Transverse colon (tissue), 4 donors: ENCODE results near the gene PPDPF. TPM values are rescaled to one million over a fixed set of nuclear protein-coding genes. Genes with fewer than 3 reads are reported as not detected.
A peak's percentile ranks its signal among the peaks of the same experiment; 100 is the strongest.

Experiments used
- DNase-seq: peaks from one replicate; pipeline ENCODE4 v3.0.0-alpha.2; 2019
- H3K27ac ChIP-seq, 4 donors: fragments of 200-600 bp; sonication (generic); 2 replicates each; pipeline ENCODE4 v1.5.1; 2016 to 2018; ENCODE audit warnings: inconsistent platforms in 4 of 4
- H3K27me3 ChIP-seq: fragments of 200-600 bp; sonication (generic); 2 replicates; pipeline ENCODE4 v1.5.1; 2017; ENCODE audit warnings: inconsistent platforms
- H3K36me3 ChIP-seq, 4 donors: fragments of 200-600 bp; sonication (generic); 2 replicates each; pipeline ENCODE4 v1.5.1; 2017 to 2019; ENCODE audit warnings: inconsistent platforms in 4 of 4
- H3K4me1 ChIP-seq, 4 donors: fragments of 200-600 bp; sonication (generic); 2 replicates each; pipeline ENCODE4 v1.5.1; 2017 to 2020; ENCODE audit warnings: inconsistent platforms in 4 of 4
- H3K4me3 ChIP-seq, 4 donors: fragments of 200-600 bp; sonication (generic); 1 replicate in 1 of 4; 2 replicates in 3 of 4; pipeline versions ENCODE4 v1.5.1 to v1.6.1; 2017 to 2019; ENCODE audit warnings: inconsistent platforms in 4 of 4
- H3K9me3 ChIP-seq, 2 donors: fragments of 200-600 bp; sonication (generic); 2 replicates each; pipeline ENCODE4 v1.5.1; 2017 to 2019; ENCODE audit warnings: inconsistent platforms in 2 of 2
- EP300 ChIP-seq: sonication (generic); formaldehyde crosslinking; IDR thresholded peaks from one replicate; pipeline ENCODE4 v1.6.1; 2017; ENCODE audit warnings: antibody characterized with exemption, low read depth
- POLR2A ChIP-seq: fragments of 450-650 bp; IDR thresholded peaks from one replicate; pipeline ENCODE4 v1.6.1; 2016; ENCODE audit warnings: antibody characterized with exemption, mild to moderate bottlenecking, moderate library complexity
- POLR2AphosphoS5 ChIP-seq, 3 donors: sonication (generic); formaldehyde crosslinking; IDR thresholded peaks; one replicate each; pipeline ENCODE4 v1.6.1; 2016; ENCODE audit warnings: antibody characterized with exemption in 3 of 3
- WGBS, 2 donors: methylation state at CpG; one replicate each; pipeline ENCODE4 v1.1.5; 2018; ENCODE audit warnings: low coverage in 1 of 2; 5-methylcytosine and 5-hydroxymethylcytosine counted together
- in situ Hi-C, 4 donors: fragments of 200-750 bp; cut with MboI; loops; one replicate each; pipeline versions ENCODE4 v1.15.0 to v1.15.1; 2017; ENCODE audit warnings: low sequenced_read_pairs in 3 of 4, low pct_ligation_motif_present in 1 of 4, low pct_unique_long_range_greater_than_20kb in 1 of 4
- intact Hi-C: fragments of 100-400 bp; cut with DNase I; formaldehyde crosslinking; loops from one replicate; pipeline ENCODE4 v1.15.1; 2023; ENCODE audit warnings: low total_unique reads
- total RNA-seq, 4 donors: library from RNA; depleted of rRNA; stranded (reverse); fragments of >200 nt; gene quantifications; one replicate each; pipeline ENCODE4 v1.1.0, GENCODE V29; 2016
- TF ChIP-seq, protein P1 (sequence below), 5 experiments: fragments of 200-600 bp in 3 of 5; fragments of 450-650 bp in 2 of 5; sonication (generic) in 3 of 5; IDR thresholded peaks; 1 replicate in 2 of 5; 2 replicates in 3 of 5; pipeline ENCODE4 v1.5.1; 2016 to 2017; ENCODE audit warnings: antibody characterized with exemption in 5 of 5, inconsistent platforms in 3 of 5, mild to moderate bottlenecking in 2 of 5, moderate library complexity in 1 of 5

PPDPF gene
- total RNA-seq, 4 donors from 2014 or later: 320 to 695 (median 517) TPM

DNA sequence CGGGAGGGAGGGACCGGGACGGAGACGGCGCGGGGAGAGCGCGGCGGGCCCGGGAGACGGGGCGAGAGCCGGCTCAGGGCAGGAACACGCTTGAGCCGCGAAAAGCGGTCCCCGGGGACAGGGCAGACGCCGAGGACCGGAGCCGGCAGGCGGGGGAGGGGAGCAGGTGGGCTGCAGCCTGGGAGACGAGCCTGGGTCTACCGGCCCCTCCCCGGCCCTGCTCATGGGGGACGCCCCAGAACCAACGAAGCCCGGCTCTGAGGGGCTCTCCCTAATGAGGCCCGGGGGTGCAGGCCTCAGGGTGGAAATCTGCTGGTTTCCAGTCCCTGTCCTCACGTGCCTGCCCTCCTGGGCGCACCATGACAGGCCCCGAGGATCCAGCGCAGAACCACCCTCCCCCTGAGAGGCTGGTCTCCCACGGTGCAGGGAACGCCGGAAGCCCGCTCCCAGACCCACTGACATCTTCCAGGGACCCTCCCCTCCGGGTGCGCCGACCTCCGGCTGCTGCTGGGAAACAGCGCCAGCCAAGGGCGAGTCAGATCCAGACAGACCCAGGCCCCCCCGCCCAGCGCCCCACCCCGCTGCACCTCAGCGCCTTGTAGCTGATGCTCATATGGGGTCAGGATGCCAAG, 21.1 kb upstream of the PPDPF start:
- peak overlapping the region in 3 of 4 donors; percentile 19 to 44 (median 29) for H3K4me3 ChIP-seq
- no peak for DNase-seq
- 22% methylated on average over 29 of the region's 48 CpGs; no CpG with 5 or more reads in 1 of the 2 donors for WGBS, 2 donors
- H3K9me3 ChIP-seq: no peaks in the 10 kb centered on the region
- H3K4me1 ChIP-seq: peaks cover 0 to 19% (median 13%) of the 10 kb centered on the region in 4 donors
- TF ChIP-seq POLR2AphosphoS5 (IDR thresholded peaks at IDR 0.05): no peak
- TF ChIP-seq, protein P1, sequence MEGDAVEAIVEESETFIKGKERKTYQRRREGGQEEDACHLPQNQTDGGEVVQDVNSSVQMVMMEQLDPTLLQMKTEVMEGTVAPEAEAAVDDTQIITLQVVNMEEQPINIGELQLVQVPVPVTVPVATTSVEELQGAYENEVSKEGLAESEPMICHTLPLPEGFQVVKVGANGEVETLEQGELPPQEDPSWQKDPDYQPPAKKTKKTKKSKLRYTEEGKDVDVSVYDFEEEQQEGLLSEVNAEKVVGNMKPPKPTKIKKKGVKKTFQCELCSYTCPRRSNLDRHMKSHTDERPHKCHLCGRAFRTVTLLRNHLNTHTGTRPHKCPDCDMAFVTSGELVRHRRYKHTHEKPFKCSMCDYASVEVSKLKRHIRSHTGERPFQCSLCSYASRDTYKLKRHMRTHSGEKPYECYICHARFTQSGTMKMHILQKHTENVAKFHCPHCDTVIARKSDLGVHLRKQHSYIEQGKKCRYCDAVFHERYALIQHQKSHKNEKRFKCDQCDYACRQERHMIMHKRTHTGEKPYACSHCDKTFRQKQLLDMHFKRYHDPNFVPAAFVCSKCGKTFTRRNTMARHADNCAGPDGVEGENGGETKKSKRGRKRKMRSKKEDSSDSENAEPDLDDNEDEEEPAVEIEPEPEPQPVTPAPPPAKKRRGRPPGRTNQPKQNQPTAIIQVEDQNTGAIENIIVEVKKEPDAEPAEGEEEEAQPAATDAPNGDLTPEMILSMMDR (IDR thresholded peaks at IDR 0.05): no peak
- no peak for TF ChIP-seq POLR2A
- no peak for TF ChIP-seq EP300
- in situ Hi-C loops: no loop called here
- no peak overlapping the region for H3K27ac ChIP-seq
- peaks cover 80% of the 10 kb centered on the region for H3K27me3 ChIP-seq
- H3K36me3 ChIP-seq: no peaks in the 10 kb centered on the region
- intact Hi-C loops: no loop called here

DNA sequence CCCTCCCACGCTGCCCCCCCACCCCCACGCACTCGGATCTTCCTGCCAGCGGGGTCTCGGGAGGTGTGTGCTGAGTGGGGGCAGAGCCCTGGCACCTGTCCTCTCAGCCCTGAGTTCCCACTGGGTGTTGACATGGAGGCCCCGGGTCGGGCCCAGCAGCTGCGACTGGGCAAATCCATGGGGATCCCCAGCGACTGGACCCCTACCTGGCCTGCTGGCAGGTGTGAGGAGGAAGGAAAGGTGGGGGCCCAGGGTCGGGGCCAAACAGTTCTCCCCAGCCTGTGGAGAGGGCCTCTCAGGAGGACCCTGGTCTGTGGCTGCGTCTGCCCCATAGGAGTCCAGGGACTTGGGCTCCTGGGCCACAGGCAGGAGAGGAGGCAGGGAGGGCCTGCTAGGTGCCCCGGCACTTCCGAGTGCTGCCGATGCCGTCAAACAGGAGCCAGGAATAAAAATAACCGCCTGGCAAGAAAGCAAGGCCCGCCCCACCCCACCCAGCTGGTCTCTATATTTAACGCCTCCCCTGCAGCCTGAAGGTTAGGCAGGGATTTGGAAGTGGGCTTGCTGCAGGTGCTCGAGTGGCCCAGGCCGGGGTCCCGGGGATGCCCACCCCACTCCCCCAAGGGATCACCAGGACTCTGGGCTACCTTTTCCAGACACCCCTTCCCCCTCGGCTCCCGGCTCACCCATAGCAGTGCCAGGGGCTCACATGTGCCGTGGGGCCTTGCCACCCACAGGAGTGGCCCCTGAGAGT, 20.2 kb upstream of the PPDPF start:
- H3K4me3 ChIP-seq: no peak overlapping the region
- 60 to 67% methylated on average over 1 to 24 of the region's 24 CpGs for whole genome bisulfite sequencing, 2 donors
- H3K36me3 ChIP-seq: no peaks in the 10 kb centered on the region
- no peak overlapping the region for H3K27ac ChIP-seq
- peaks cover 0 to 19% (median 13%) of the 10 kb centered on the region in 4 donors for H3K4me1 ChIP-seq
- in situ Hi-C loops (no loop called here), intact Hi-C loops (no loop called here)
- peaks cover 84% of the 10 kb centered on the region for H3K27me3 ChIP-seq
- H3K9me3 ChIP-seq: no peaks in the 10 kb centered on the region
- TF ChIP-seq EP300 (no peak), POLR2A (no peak), POLR2AphosphoS5 (IDR thresholded peaks at IDR 0.05) (no peak)
- TF ChIP-seq, protein P1 (IDR thresholded peaks at IDR 0.05): no peak
- no peak for DNase-seq

DNA sequence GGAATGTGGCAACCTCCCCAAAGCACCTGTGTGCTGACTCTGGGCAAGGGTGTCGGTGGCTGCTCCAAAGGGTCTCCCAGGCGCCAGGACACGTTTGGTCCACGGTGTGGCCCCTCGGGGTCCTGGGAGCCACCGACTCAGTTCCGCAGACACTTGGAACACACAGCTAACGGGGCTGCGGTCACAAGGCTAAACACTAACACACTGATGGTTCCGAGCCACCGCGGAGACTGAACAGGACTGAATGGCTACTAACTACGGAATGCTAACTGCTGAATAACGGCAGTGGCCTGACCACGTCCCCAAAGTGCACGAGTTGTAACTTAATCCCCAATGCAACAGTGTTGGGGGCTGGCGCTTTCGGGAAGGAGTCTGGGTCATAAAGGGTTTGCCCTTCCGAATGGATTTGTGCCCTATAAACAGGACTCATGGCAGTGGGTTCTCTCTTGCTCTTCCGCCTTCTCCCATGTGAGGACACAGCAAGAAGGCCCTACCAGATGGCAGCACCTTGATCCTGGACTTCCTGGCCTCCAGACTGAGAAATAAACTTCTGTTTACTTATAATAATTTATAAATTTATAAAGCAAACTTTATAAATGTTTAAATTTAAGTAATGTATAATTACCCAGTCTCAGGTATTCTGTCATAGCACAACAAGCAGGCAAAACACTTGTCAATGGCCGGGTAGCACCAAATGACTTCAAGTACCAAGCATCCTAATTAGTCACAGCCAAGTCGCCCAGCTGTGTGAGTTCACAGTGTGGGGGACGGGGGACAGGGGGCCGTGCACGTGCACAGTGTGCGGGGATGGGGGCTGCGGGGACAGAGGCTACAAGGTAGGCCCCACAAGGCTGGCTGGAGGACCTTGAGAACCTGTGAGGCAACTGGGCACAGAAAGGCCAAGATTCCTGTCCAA, 19.4 kb upstream of the PPDPF start:
- Histone ChIP-seq H3K27me3 (peaks cover 92% of the 10 kb centered on the region), H3K4me1 (peaks cover 0 to 16% (median 12%) of the 10 kb centered on the region in 4 donors), H3K36me3 (no peaks in the 10 kb centered on the region), H3K4me3 (no peak overlapping the region), H3K27ac (no peak overlapping the region), H3K9me3 (no peaks in the 10 kb centered on the region)
- DNase-seq: no peak
- in situ Hi-C loops: no loop called here
- no peak for TF ChIP-seq POLR2A
- no peak for TF ChIP-seq EP300
- TF ChIP-seq, protein P1 (IDR thresholded peaks at IDR 0.05): no peak
- TF ChIP-seq POLR2AphosphoS5 (IDR thresholded peaks at IDR 0.05): no peak
- WGBS, 2 donors: 71 to 80% methylated on average over 12 to 27 of the region's 27 CpGs
- intact Hi-C loops: no loop called here
